ENCODE data around the gene UGT2B7. TPM values are rescaled to one million over a fixed set of nuclear protein-coding genes. Genes with fewer than 3 reads are reported as not detected.

Gene UGT2B7
- total and polyA plus RNA-seq, 4 donors, result 5.8 TPM; not detected in 3

DNA sequence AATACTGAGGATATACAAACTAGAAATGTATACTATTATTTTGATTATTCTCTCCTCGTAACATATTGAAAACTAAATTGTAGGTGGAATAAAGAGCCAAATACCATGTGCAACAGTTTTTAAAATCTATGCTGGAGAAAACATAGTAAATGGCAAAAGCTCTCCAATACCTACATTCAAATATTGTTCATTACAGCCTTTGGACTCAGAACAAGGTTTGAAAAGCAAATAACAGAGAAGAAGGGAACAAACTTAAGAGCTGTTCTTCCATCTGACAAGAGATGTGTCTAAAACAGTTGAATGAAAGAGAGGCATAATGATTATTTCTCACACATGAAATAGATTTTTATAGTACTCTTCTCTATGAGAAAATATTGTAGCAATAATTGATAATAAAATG, 25.0 kb upstream of the UGT2B7 start:
- H3K27ac ChIP-seq (ENCODE audit: low read depth in 1 of 2, low read length in 2 of 2), result no peak overlapping the region
- intact Hi-C loops (cut with DNase I), result no loop called here
- H3K4me3 ChIP-seq (ENCODE audit: low read length in 2 of 2), result no peak overlapping the region
- no peaks in the 10 kb centered on the region for H3K36me3 ChIP-seq (ENCODE audit: control insufficient read depth in 1 of 2, insufficient read depth in 2 of 2, low read length in 1 of 2)
- no peaks in the 10 kb centered on the region for H3K9me3 ChIP-seq (ENCODE audit: control insufficient read depth, low read length)
- H3K27me3 ChIP-seq (ENCODE audit: control insufficient read depth in 1 of 2, insufficient read depth in 2 of 2, low read length in 1 of 2), result no peaks in the 10 kb centered on the region
- ATAC-seq (ENCODE audit: low FRiP score), result no peak
- DNase-seq, result no peak
- no peaks in the 10 kb centered on the region for H3K4me1 ChIP-seq (ENCODE audit: control insufficient read depth in 1 of 2, insufficient read depth in 2 of 2, low read length in 2 of 2)
- WGBS, 2 donors, result 91 to 96% methylated on average over 1 of the region's 1 CpG

DNA sequence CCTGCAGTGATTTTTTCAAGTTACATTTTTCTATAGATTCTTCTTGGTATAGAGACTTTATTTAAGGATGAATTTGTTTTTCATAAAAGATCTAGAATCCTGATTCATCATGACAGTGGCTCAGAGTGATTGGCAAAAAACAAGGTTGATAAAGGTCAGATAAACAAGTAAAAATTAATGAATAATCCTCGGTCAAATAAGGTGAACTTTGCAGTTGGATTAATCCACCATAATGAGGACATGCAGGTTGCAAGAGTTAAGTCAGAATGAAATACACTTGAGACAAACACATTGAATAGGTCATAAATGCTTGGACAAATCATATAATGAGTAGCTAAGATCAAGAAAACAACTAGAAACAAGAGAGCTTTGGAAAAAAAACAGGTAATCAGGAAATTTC, 22.9 kb upstream of the UGT2B7 start:
- WGBS, 2 donors, result 82 to 94% methylated on average over 1 of the region's 1 CpG
- Histone ChIP-seq H3K4me1 (ENCODE audit: control insufficient read depth in 1 of 2, insufficient read depth in 2 of 2, low read length in 2 of 2) (no peaks in the 10 kb centered on the region), H3K9me3 (ENCODE audit: control insufficient read depth, low read length) (no peaks in the 10 kb centered on the region), H3K27ac (ENCODE audit: low read depth in 1 of 2, low read length in 2 of 2) (no peak overlapping the region), H3K27me3 (ENCODE audit: control insufficient read depth in 1 of 2, insufficient read depth in 2 of 2, low read length in 1 of 2) (no peaks in the 10 kb centered on the region), H3K36me3 (ENCODE audit: control insufficient read depth in 1 of 2, insufficient read depth in 2 of 2, low read length in 1 of 2) (no peaks in the 10 kb centered on the region), H3K4me3 (ENCODE audit: low read length in 2 of 2) (no peak overlapping the region)
- no peak for ATAC-seq (ENCODE audit: low FRiP score)
- DNase-seq, result no peak
- intact Hi-C loops (cut with DNase I), result no loop called here

DNA sequence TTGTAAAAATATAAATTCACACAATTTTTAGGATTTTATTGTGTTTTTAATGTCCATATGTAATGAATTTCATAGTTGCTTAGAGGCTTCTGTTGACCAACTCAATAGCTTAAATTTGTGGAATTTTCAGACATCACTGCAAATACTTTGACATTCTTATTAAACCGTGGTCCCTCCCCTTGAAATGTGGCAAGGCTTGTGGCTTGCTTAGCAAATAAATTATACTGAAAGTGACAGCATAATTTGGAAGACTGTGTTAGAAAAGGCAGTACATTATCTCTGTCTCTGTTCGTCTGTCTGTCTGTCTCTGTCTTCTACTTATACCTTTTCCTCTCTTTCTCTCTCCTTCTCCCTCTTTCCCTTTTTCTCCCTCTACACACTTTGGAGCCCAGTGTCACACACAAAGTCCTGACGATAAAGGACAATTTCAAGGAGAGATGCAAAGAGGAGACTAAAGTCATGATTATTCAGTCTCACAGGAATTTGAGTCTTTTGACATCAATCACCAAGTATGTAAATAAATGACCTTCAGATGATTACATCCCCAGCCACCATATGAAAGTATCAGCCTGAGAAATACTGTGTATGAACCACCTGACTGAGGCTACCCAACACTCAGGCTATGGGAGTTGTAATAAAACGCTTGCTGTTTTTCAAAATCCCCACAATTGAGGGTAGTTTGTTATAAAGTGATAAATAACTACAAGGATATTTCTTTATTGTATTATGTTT, 21.0 kb upstream of the UGT2B7 start:
- H3K9me3 ChIP-seq (ENCODE audit: control insufficient read depth, low read length), result peaks cover 1% of the 10 kb centered on the region
- no peaks in the 10 kb centered on the region for H3K4me1 ChIP-seq (ENCODE audit: control insufficient read depth in 1 of 2, insufficient read depth in 2 of 2, low read length in 2 of 2)
- H3K27me3 ChIP-seq (ENCODE audit: control insufficient read depth in 1 of 2, insufficient read depth in 2 of 2, low read length in 1 of 2), result peaks cover 0 to 1% of the 10 kb centered on the region in 2 donors
- 36 to 44% methylated on average over 4 of the region's 4 CpGs for WGBS, 2 donors
- intact Hi-C loops (cut with DNase I), result no loop called here
- ATAC-seq (ENCODE audit: low FRiP score), result no peak
- H3K4me3 ChIP-seq (ENCODE audit: low read length in 2 of 2), result no peak overlapping the region
- H3K27ac ChIP-seq (ENCODE audit: low read depth in 1 of 2, low read length in 2 of 2), result no peak overlapping the region
- no peaks in the 10 kb centered on the region for H3K36me3 ChIP-seq (ENCODE audit: control insufficient read depth in 1 of 2, insufficient read depth in 2 of 2, low read length in 1 of 2)
- no peak for DNase-seq

GRCh38 chr4:69078852-69079251, 17.4 kb upstream of the UGT2B7 start:
- ATAC-seq (ENCODE audit: low FRiP score) (no peak), DNase-seq (no peak)
- Histone ChIP-seq H3K36me3 (ENCODE audit: control insufficient read depth in 1 of 2, insufficient read depth in 2 of 2, low read length in 1 of 2) (no peaks in the 10 kb centered on the region), H3K27ac (ENCODE audit: low read depth in 1 of 2, low read length in 2 of 2) (no peak overlapping the region), H3K4me1 (ENCODE audit: control insufficient read depth in 1 of 2, insufficient read depth in 2 of 2, low read length in 2 of 2) (no peaks in the 10 kb centered on the region), H3K27me3 (ENCODE audit: control insufficient read depth in 1 of 2, insufficient read depth in 2 of 2, low read length in 1 of 2) (peaks cover 0 to 1% of the 10 kb centered on the region in 2 donors), H3K4me3 (ENCODE audit: low read length in 2 of 2) (no peak overlapping the region), H3K9me3 (ENCODE audit: control insufficient read depth, low read length) (peaks cover 1% of the 10 kb centered on the region)
- intact Hi-C loops (cut with DNase I), result no loop called here
- WGBS, 2 donors, result 85 to 88% methylated on average over 2 of the region's 2 CpGs

- H3K4me3 ChIP-seq (ENCODE audit: low read length in 2 of 2), result no peak overlapping the region
- no peaks in the 10 kb centered on the region for H3K9me3 ChIP-seq (ENCODE audit: control insufficient read depth, low read length)
- H3K36me3 ChIP-seq (ENCODE audit: control insufficient read depth in 1 of 2, insufficient read depth in 2 of 2, low read length in 1 of 2), result no peaks in the 10 kb centered on the region
- no peak overlapping the region for H3K27ac ChIP-seq (ENCODE audit: low read depth in 1 of 2, low read length in 2 of 2)
- H3K4me1 ChIP-seq (ENCODE audit: control insufficient read depth in 1 of 2, insufficient read depth in 2 of 2, low read length in 2 of 2), result no peaks in the 10 kb centered on the region
- no peak for DNase-seq
- ATAC-seq (ENCODE audit: low FRiP score), result no peak
- intact Hi-C loops (cut with DNase I), result no loop called here
- WGBS, 2 donors, result 63 to 65% methylated on average over 2 of the region's 2 CpGs
- no peaks in the 10 kb centered on the region for H3K27me3 ChIP-seq (ENCODE audit: control insufficient read depth in 1 of 2, insufficient read depth in 2 of 2, low read length in 1 of 2)
Measured at GRCh38 chr4:69088473-69088872, 7.8 kb upstream of the UGT2B7 start.

GRCh38 chr4:69089388-69089787, 6.9 kb upstream of the UGT2B7 start:
- H3K4me3 ChIP-seq (ENCODE audit: low read length in 2 of 2), result no peak overlapping the region
- ATAC-seq (ENCODE audit: low FRiP score) (no peak), DNase-seq (no peak)
- 49 to 50% methylated on average over 1 of the region's 1 CpG for WGBS, 2 donors
- no peak overlapping the region for H3K27ac ChIP-seq (ENCODE audit: low read depth in 1 of 2, low read length in 2 of 2)
- intact Hi-C loops (cut with DNase I), result no loop called here
- H3K27me3 ChIP-seq (ENCODE audit: control insufficient read depth in 1 of 2, insufficient read depth in 2 of 2, low read length in 1 of 2), result no peaks in the 10 kb centered on the region
- no peaks in the 10 kb centered on the region for H3K36me3 ChIP-seq (ENCODE audit: control insufficient read depth in 1 of 2, insufficient read depth in 2 of 2, low read length in 1 of 2)
- H3K4me1 ChIP-seq (ENCODE audit: control insufficient read depth in 1 of 2, insufficient read depth in 2 of 2, low read length in 2 of 2), result no peaks in the 10 kb centered on the region
- H3K9me3 ChIP-seq (ENCODE audit: control insufficient read depth, low read length), result no peaks in the 10 kb centered on the region

DNA sequence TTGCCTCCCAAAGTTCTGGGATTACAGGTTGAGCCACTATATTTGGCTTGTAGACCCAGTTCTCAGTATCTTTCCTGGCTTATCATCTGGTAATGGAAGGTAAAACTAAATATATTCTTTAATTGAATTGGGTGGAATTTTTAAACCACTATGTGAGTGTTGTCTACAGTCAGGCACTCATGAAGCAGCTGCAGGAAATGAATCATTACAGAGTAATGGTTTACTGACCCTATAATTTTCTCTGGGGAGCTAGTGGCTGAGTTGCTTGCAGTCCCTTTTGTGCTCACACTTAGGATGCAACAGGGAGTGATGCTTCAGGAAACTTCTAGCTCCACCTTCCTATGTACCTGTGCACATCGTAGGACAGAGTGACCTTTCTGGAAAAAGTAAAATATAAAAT, 4.1 kb upstream of the UGT2B7 start:
- no peak overlapping the region for H3K27ac ChIP-seq (ENCODE audit: low read depth in 1 of 2, low read length in 2 of 2)
- no peaks in the 10 kb centered on the region for H3K4me1 ChIP-seq (ENCODE audit: control insufficient read depth in 1 of 2, insufficient read depth in 2 of 2, low read length in 2 of 2)
- H3K36me3 ChIP-seq (ENCODE audit: control insufficient read depth in 1 of 2, insufficient read depth in 2 of 2, low read length in 1 of 2), result no peaks in the 10 kb centered on the region
- no peak for DNase-seq
- no peak for ATAC-seq (ENCODE audit: low FRiP score)
- H3K4me3 ChIP-seq (ENCODE audit: low read length in 2 of 2), result no peak overlapping the region
- 87 to 88% methylated on average over 1 of the region's 1 CpG for WGBS, 2 donors
- no peaks in the 10 kb centered on the region for H3K27me3 ChIP-seq (ENCODE audit: control insufficient read depth in 1 of 2, insufficient read depth in 2 of 2, low read length in 1 of 2)
- no peaks in the 10 kb centered on the region for H3K9me3 ChIP-seq (ENCODE audit: control insufficient read depth, low read length)
- intact Hi-C loops (cut with DNase I), result no loop called here

- Histone ChIP-seq H3K4me1 (ENCODE audit: control insufficient read depth in 1 of 2, insufficient read depth in 2 of 2, low read length in 2 of 2) (no peaks in the 10 kb centered on the region), H3K9me3 (ENCODE audit: control insufficient read depth, low read length) (no peaks in the 10 kb centered on the region), H3K27me3 (ENCODE audit: control insufficient read depth in 1 of 2, insufficient read depth in 2 of 2, low read length in 1 of 2) (no peaks in the 10 kb centered on the region), H3K4me3 (ENCODE audit: low read length in 2 of 2) (no peak overlapping the region), H3K36me3 (ENCODE audit: control insufficient read depth in 1 of 2, insufficient read depth in 2 of 2, low read length in 1 of 2) (no peaks in the 10 kb centered on the region), H3K27ac (ENCODE audit: low read depth in 1 of 2, low read length in 2 of 2) (no peak overlapping the region)
- ATAC-seq (ENCODE audit: low FRiP score) (no peak), DNase-seq (no peak)
- intact Hi-C loops (cut with DNase I), result no loop called here
- WGBS, 2 donors, result 67 to 77% methylated on average over 6 of the region's 6 CpGs
Measured at GRCh38 chr4:69092980-69093568, 3.2 kb upstream of the UGT2B7 start.

DNA sequence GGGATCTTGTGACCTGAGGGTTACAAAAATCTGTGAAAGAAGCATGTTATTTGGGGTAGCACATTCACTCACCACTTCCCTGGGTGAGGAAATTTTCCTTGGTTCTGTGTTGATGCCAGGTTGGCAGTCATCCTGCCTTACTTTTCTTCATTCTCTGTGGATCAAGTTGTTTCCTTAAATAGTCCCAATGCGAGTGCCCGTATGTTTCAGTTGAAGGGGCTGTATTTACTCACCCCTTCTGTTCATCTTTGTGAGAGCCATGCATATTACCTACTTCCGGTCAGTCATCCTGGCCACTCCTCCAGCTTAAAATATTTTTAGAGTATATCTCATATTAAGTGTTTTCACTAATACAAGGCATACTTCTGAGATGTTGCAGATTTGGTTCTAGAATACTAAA, 2.6 kb upstream of the UGT2B7 start:
- Histone ChIP-seq H3K36me3 (ENCODE audit: control insufficient read depth in 1 of 2, insufficient read depth in 2 of 2, low read length in 1 of 2) (no peaks in the 10 kb centered on the region), H3K27me3 (ENCODE audit: control insufficient read depth in 1 of 2, insufficient read depth in 2 of 2, low read length in 1 of 2) (no peaks in the 10 kb centered on the region), H3K9me3 (ENCODE audit: control insufficient read depth, low read length) (no peaks in the 10 kb centered on the region), H3K27ac (ENCODE audit: low read depth in 1 of 2, low read length in 2 of 2) (no peak overlapping the region), H3K4me1 (ENCODE audit: control insufficient read depth in 1 of 2, insufficient read depth in 2 of 2, low read length in 2 of 2) (no peaks in the 10 kb centered on the region), H3K4me3 (ENCODE audit: low read length in 2 of 2) (no peak overlapping the region)
- ATAC-seq (ENCODE audit: low FRiP score), result no peak
- 22 to 38% methylated on average over 3 of the region's 3 CpGs for WGBS, 2 donors
- DNase-seq, result no peak
- intact Hi-C loops (cut with DNase I), result no loop called here
